Raji (cell line): ENCODE measurements around the gene LIN7C.

ENCODE experiments used
- POLR2A ChIP-seq: IDR thresholded peaks from 2 replicates; pipeline ENCODE4 v1.6.1; 2011; ENCODE audit warnings: low read depth, low read length, control low read depth; ENCODE audit not compliant: insufficient read depth

Gene LIN7C

DNA sequence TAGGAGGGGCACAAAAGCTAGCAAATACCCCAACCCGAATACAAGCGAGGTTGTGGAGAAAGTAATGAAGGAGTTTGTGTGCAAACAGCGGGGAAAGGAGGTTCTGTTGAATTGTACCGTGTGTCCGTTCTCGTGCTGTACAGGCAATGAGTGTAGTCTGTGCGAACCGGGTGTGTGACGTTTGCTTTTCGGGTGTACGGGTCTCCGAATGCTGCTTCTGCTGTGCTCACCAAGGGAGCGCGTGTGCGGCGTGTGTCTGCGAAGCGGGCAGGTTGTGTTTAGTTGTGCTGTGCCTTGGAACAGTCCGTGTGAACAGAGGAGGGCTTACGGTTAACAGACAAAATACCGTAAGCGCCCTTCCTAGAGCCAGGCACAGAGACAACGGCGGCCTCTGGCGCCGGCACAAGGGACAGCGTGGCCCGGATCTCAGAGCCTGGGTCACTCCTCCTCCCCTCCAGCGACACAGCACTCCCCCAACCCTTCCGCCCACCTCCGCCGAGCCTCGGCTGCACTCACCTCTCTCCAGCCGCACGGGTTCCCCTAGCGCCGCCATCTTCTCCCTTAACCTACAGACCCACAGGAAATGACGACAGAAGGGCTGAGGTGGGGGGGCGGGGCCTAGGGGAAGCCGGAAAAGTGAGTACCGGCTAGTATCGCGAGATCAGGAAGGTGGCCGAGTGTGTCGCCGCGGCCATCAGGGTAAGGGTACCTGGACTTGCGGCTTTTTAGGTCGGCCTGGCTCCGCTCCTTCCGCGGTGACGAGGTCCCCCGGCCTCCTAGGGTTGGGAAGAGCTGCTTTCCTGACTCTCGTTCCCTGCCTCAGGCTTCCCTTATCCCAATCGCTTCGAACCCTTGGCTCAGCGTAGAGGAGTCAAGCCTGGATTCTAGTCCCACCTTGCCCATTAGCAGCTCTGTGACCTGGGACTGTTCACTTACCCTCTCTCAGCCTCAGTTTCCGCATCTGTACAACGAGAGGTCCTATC is at the start of gene LIN7C:
Gene LIN7C, minus strand, starts transcription at position 570 of the 983 bp plus-strand sequence. Its CDS starts 17 bp downstream, at position 553.
- TF ChIP-seq POLR2A: peak; percentile 97

- TF ChIP-seq POLR2A: no peak
Measured at GRCh38 chr11:27555264-27555663, 48.7 kb upstream of the LIN7C start.

DNA sequence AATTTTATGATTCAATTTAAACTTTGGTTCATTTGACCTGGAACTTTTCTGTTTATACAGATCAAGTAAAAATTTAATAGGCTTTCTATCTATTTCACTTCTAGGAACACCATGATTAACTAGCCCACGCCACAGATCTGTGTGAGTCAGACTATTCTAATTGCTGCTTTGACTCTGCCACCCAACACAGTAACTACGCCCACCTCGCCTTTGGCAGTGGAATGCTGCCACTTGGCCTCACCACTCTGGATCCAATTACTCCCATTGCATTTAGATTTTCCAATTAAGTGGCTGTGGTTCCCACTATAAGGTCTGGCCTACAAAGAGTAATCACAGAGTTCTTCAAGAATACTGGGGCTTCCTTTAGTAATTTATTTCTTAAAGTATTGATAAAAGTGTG is 46.6 kb upstream of the LIN7C start:
- TF ChIP-seq POLR2A: no peak

DNA sequence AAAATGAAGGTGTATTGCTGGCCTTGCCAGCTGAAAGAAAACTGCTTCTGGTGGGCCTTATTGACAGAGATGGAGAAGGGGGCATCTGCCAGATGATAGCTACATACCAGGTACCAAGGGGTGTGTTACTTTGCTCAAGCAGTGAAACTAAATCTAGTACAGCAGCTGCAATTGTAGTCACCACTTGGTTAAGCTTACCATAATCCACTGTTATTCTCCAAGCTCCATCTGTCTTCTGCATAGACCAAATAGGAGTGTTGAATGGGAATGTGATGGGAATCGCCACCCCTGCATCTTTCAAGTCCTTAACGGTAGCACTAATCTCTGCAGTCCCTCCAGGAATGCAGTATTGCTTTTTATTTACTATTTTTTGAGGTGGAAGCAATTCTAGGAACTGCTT is 45.8 kb upstream of the LIN7C start:
- no peak for TF ChIP-seq POLR2A

- no peak for TF ChIP-seq POLR2A
Measured at GRCh38 chr11:27551127-27551526, 44.6 kb upstream of the LIN7C start.

DNA sequence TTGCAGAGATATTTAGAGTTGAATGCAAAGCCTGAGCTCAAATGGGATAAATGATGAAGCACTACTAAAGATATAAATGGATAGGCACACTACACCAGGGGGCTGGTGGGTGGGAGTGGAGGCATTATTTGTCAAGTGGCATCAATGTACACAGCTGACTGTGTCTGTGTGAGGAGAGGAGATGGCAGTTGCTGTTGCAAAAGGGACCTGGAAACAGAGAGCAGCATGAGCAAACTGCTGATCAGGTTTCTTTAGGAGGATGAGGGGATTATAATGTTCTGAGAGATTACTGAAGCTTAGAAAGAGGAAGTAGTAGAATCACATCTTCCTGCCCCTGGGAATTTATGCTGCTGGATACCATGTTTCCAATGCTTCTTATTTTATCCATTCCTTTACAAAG is 39.4 kb upstream of the LIN7C start:
- no peak for TF ChIP-seq POLR2A

DNA sequence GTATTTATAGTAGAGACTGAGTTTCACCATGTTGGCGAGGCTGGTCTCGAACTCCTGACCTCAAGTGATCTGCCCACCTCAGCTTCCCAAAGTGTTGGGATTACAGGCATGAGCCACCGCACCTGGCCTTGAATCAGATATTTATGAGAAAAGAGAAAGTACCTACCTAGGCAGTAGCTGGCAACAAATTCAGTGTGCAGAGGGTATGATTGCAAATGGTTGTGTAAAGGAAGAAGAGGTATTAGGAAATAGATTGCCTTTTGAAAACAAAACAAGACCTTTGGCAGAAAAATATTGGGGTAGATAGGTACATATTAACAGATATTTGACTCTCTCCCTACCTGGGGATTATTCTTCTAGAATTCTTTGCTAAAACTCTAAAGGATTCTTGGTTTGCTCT is 38.5 kb upstream of the LIN7C start:
- TF ChIP-seq POLR2A: no peak

- TF ChIP-seq POLR2A: no peak
Measured at GRCh38 chr11:27541790-27542189, 35.2 kb upstream of the LIN7C start.

- TF ChIP-seq POLR2A: no peak
Measured at GRCh38 chr11:27540051-27540450, 33.5 kb upstream of the LIN7C start.

- no peak for TF ChIP-seq POLR2A
Measured at GRCh38 chr11:27535103-27535502, 28.5 kb upstream of the LIN7C start.

GRCh38 chr11:27532652-27533325 is 26.2 kb upstream of the LIN7C start:
- TF ChIP-seq POLR2A: no peak

DNA sequence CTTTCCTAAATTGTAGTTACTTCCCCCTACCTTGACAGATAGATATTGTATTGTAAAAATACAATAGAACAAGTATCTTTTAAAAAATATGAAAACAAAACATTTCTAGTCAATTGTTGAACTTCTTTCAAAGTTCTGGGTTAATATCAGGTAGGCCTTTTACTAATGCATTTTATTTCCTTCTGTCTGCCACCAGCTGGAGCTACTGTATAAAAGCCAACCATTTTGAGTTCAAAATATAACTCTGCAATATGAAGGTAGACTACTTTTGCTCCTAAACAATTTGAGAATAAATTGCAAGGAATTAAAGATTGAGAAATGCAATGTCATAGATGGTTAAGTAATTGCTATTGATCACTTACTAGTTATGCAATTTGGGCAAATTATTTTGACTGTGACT is 22.1 kb upstream of the LIN7C start:
- TF ChIP-seq POLR2A: no peak

GRCh38 chr11:27526535-27526934 is 20.0 kb upstream of the LIN7C start:
- no peak for TF ChIP-seq POLR2A

- TF ChIP-seq POLR2A: no peak
Measured at GRCh38 chr11:27525824-27526516, 19.4 kb upstream of the LIN7C start.

DNA sequence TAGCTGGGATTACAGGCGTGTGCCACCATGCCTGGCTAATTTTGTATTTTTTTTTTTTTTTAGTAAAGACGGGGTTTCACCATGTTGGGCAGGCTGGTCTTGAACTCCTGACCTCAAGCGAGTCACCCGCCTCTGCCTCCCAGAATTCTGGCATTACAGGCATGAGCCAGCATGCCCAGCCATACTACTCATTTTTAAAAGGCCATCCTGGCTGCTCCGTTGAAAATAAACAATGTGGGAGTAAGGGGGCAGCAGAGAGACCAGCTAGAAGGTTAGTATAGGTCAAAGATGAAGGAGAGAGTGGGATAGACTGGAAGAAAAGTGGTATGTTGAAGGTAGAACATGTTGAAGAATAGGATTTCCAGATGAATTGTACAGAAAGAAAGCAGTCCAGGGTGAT is 17.6 kb upstream of the LIN7C start:
- no peak for TF ChIP-seq POLR2A
